Stomach (tissue), 9 donors: ENCODE results near the gene DQX1. TPM values are rescaled to one million over a fixed set of nuclear protein-coding genes. Genes with fewer than 3 reads are reported as not detected.

ENCODE experiments used
- DNase-seq, 2 donors: peaks; one replicate each; pipeline versions ENCODE4 v3.0.0 to v3.0.0-alpha.2; 2013 to 2019
- H3K27ac ChIP-seq, 5 donors: fragments of 200-600 bp in 4 of 5; sonication (generic) in 4 of 5; one replicate each; pipeline ENCODE4 v1.5.1; 2013 to 2019; ENCODE audit warnings: mild to moderate bottlenecking in 1 of 5, moderate library complexity in 1 of 5
- H3K27me3 ChIP-seq, 3 donors: fragments of 200-600 bp; sonication (generic); one replicate each; pipeline ENCODE4 v1.5.1; 2017 to 2019; ENCODE audit warnings: mixed run types in 1 of 3
- H3K36me3 ChIP-seq, 4 donors: fragments of 200-600 bp; sonication (generic); 1 replicate in 3 of 4; 2 replicates in 1 of 4; pipeline ENCODE4 v1.5.1; 2016 to 2019
- H3K4me1 ChIP-seq, 4 donors: fragments of 200-600 bp; sonication (generic); one replicate each; pipeline ENCODE4 v1.5.1; 2016 to 2019
- H3K4me3 ChIP-seq, 4 donors: fragments of 200-600 bp; sonication (generic) in 3 of 4; one replicate each; pipeline ENCODE4 v1.5.1; 2016 to 2019; ENCODE audit warnings: mild to moderate bottlenecking in 1 of 4
- H3K9me3 ChIP-seq, 4 donors: fragments of 200-600 bp; sonication (generic); one replicate each; pipeline ENCODE4 v1.5.1; 2016 to 2019
- CTCF ChIP-seq, 7 experiments: fragments of 450-650 bp in 4 of 7; fragments of 200-600 bp in 3 of 7; sonication (generic) in 3 of 7; IDR thresholded peaks; one replicate each; pipeline ENCODE4 v1.5.1; 2016 to 2019; ENCODE audit warnings: antibody characterized with exemption in 7 of 7, control low read depth in 2 of 7, mild to moderate bottlenecking in 1 of 7
- EP300 ChIP-seq: sonication (generic); formaldehyde crosslinking; IDR thresholded peaks from one replicate; pipeline ENCODE4 v1.6.1; 2017; ENCODE audit warnings: antibody characterized with exemption
- POLR2A ChIP-seq, 4 donors: fragments of 450-650 bp; IDR thresholded peaks; one replicate each; pipeline ENCODE4 v1.6.1; 2016; ENCODE audit warnings: antibody characterized with exemption in 4 of 4, control low read depth in 2 of 4, mild to moderate bottlenecking in 1 of 4, moderate library complexity in 1 of 4
- POLR2AphosphoS5 ChIP-seq, 3 donors: sonication (generic); formaldehyde crosslinking; IDR thresholded peaks; one replicate each; pipeline ENCODE4 v1.6.1; 2016; ENCODE audit warnings: antibody characterized with exemption in 3 of 3
- WGBS, 5 donors: extraction: QIAGEN DNeasy Blood & Tissue Kit in 3 of 5; methylation state at CpG; one replicate each; pipeline versions ENCODE4 v1.1.5 to v1.1.7; 2013 to 2018; 5-methylcytosine and 5-hydroxymethylcytosine counted together
- intact Hi-C: fragments of 100-400 bp; cut with DNase I; formaldehyde crosslinking; loops from one replicate; pipeline ENCODE4 v1.15.1; 2023; ENCODE audit warnings: low total_unique reads
- polyA plus RNA-seq, 3 donors: library from polyadenylated mRNA; stranded (reverse); fragments of 200-250 nt; gene quantifications; one replicate each; pipeline ENCODE4 v1.2.3, GENCODE V29; 2013
- total RNA-seq, 5 donors: library from RNA; depleted of rRNA; stranded (reverse); fragments of >200 nt; gene quantifications; one replicate each; pipeline versions ENCODE4 v1.1.0 to v1.2.3, GENCODE V29; 2014 to 2016
- donor health status: healthy with polysubstance abuse.
- donor health status: Bipolar disorder and iron deficiency.
- donor health status: healthy.

The DQX1 gene
- total and polyA plus RNA-seq, 8 donors: 2.1 to 42.6 (median 10.3) TPM

GRCh38 chr2:74552914-74553811 is 27.1 kb upstream of the DQX1 start:
- peak overlapping the region; percentile 78 to 85 (median 80) for H3K4me3 ChIP-seq
- TF ChIP-seq POLR2A (IDR thresholded peaks at IDR 0.05) (no peak), POLR2AphosphoS5 (IDR thresholded peaks at IDR 0.05) (no peak), EP300 (no peak), CTCF (IDR thresholded peaks at IDR 0.05) (no peak)
- intact Hi-C loops: no loop called here
- whole genome bisulfite sequencing, 5 donors: 45 to 57% (median 55%) methylated on average over 25 to 27 of the region's 27 CpGs
- peak in 1 of 2 donors; percentile 67 for DNase-seq
- H3K27me3 ChIP-seq: peaks cover 0 to 5% (median 0%) of the 10 kb centered on the region in 3 donors
- peaks cover 8 to 14% (median 10%) of the 10 kb centered on the region in 4 donors for H3K36me3 ChIP-seq
- H3K4me1 ChIP-seq: peaks cover 14 to 75% (median 51%) of the 10 kb centered on the region in 4 donors
- peak overlapping the region; percentile 10 to 94 (median 91) for H3K27ac ChIP-seq
- H3K9me3 ChIP-seq: no peaks in the 10 kb centered on the region

- WGBS, 5 donors: 78 to 90% (median 85%) methylated on average over 12 to 21 of the region's 21 CpGs
These were observed 26.2 kb upstream of the DQX1 start for GRCh38 chr2:74551942-74552913.

GRCh38 chr2:74551530-74551929 is 25.5 kb upstream of the DQX1 start:
- Histone ChIP-seq H3K27ac (no peak overlapping the region), H3K4me1 (peaks cover 14 to 59% (median 43%) of the 10 kb centered on the region in 4 donors), H3K27me3 (peaks cover 0 to 5% (median 0%) of the 10 kb centered on the region in 3 donors), H3K9me3 (no peaks in the 10 kb centered on the region), H3K36me3 (peaks cover 3 to 8% (median 4%) of the 10 kb centered on the region in 4 donors), H3K4me3 (no peak overlapping the region)
- DNase-seq: no peak
- intact Hi-C loops: no loop called here
- no peak for TF ChIP-seq CTCF (IDR thresholded peaks at IDR 0.05)
- TF ChIP-seq EP300: no peak
- no peak for TF ChIP-seq POLR2A (IDR thresholded peaks at IDR 0.05)
- no peak for TF ChIP-seq POLR2AphosphoS5 (IDR thresholded peaks at IDR 0.05)

More at GRCh38 chr2:74551942-74552913, 26.2 kb upstream of the DQX1 start:
- DNase-seq: no peak
- Histone ChIP-seq H3K4me3 (no peak overlapping the region), H3K36me3 (peaks cover 8 to 14% (median 10%) of the 10 kb centered on the region in 4 donors), H3K9me3 (no peaks in the 10 kb centered on the region), H3K27ac (no peak overlapping the region), H3K4me1 (peaks cover 14 to 66% (median 43%) of the 10 kb centered on the region in 4 donors), H3K27me3 (peaks cover 0 to 5% (median 0%) of the 10 kb centered on the region in 3 donors)
- TF ChIP-seq POLR2A (IDR thresholded peaks at IDR 0.05): no peak
- TF ChIP-seq EP300: no peak
- no peak for TF ChIP-seq POLR2AphosphoS5 (IDR thresholded peaks at IDR 0.05)
- TF ChIP-seq CTCF (IDR thresholded peaks at IDR 0.05): no peak
- intact Hi-C loops: no loop called here

- Histone ChIP-seq H3K27me3 (peaks cover 0 to 5% (median 0%) of the 10 kb centered on the region in 3 donors), H3K4me3 (no peak overlapping the region), H3K36me3 (no peaks in the 10 kb centered on the region), H3K4me1 (peaks cover 14 to 46% (median 36%) of the 10 kb centered on the region in 4 donors), H3K9me3 (no peaks in the 10 kb centered on the region), H3K27ac (no peak overlapping the region)
- intact Hi-C loops: no loop called here
- WGBS, 5 donors: 89 to 91% (median 91%) methylated on average over 7 of the region's 7 CpGs
- no peak for DNase-seq
- TF ChIP-seq CTCF (IDR thresholded peaks at IDR 0.05): no peak
- no peak for TF ChIP-seq POLR2A (IDR thresholded peaks at IDR 0.05)
- no peak for TF ChIP-seq EP300
- no peak for TF ChIP-seq POLR2AphosphoS5 (IDR thresholded peaks at IDR 0.05)
These were observed 24.2 kb upstream of the DQX1 start for GRCh38 chr2:74550231-74550630.
